Activated CD4-positive, alpha-beta T cell treated with anti-CD3 and anti-CD28 coated beads, Interleukin-2, Interleukin-4, amounts not matched to agents 100 ng/mL and 50 ng/mL, durations not matched to agents 16 hours and 8 hours (primary cell): ENCODE data around the gene MYO1H.
A peak's percentile ranks its signal among the peaks of the same experiment; 100 is the strongest.

Experiments used
- DNase-seq: peaks from one replicate; pipeline ENCODE4 v3.0.0-alpha.2; 2020; ENCODE audit warnings: low spot score

MYO1H gene

GRCh38 chr12:109448272-109448671 is 100.6 kb downstream of the MYO1H start:
- DNase-seq, result no peak

- no peak for DNase-seq
Observed at GRCh38 chr12:109448707-109449390, 101.1 kb downstream of the MYO1H start.

DNA sequence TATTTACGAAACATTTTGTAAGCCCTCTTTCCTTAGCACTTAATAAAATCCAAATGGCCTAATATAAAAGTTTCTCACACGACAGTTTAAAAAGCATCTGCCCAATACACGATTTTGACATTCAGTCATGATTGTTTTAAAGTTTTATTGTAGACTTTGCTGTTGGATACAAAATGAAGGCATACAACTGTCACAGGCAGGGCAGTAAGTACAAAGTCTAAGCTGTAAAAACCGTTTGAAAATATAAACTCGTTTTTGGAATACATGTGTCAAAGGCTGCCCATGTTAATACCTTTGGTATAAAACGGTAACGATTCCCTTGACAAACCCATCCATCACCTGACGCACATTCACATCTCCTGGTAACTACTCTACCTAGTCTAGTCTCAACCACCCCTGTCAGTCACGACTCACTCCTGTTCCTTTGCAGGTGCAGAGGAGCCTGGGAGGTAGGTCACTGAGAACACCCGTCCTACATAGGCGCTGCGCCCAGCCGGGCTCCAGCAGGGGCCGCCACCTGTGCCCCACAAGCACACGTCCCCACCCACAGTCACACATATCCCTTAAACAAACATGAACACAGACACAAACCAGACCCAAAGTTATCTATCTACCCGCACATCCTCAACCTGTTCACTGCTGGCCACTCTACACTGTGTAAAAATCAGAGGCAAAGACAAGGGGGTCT is 102.3 kb downstream of the MYO1H start:
- DNase-seq, result no peak

DNA sequence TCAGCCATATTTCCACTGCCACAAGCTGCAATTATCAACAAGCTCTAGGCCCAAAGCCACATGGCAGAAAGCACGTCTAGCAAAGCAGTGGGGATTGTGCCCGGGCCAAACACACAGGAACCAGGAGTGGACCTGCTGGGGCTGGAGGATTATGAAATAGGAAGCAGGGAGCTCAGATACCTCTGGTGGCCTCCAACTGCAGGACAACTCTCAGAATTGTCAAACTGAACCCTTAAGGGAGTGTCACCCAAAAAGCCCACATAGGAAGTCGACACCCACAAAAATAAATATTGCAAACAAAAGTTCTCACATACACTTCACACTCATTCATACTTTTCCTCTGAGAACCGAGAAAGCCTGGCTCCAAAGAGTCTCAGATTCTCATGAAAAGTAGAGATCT is 103.3 kb downstream of the MYO1H start:
- no peak for DNase-seq

- no peak for DNase-seq
Observed at GRCh38 chr12:109451400-109451799, 103.7 kb downstream of the MYO1H start.

GRCh38 chr12:109452489-109452888 is 104.8 kb downstream of the MYO1H start:
- no peak for DNase-seq

GRCh38 chr12:109455706-109456105 is 108.0 kb downstream of the MYO1H start:
- no peak for DNase-seq

GRCh38 chr12:109458086-109458485 is 110.4 kb downstream of the MYO1H start:
- peak; percentile 23 for DNase-seq

GRCh38 chr12:109458771-109459208 is 111.1 kb downstream of the MYO1H start:
- DNase-seq, result no peak

- no peak for DNase-seq
Observed at GRCh38 chr12:109459247-109459646, 111.5 kb downstream of the MYO1H start.

DNA sequence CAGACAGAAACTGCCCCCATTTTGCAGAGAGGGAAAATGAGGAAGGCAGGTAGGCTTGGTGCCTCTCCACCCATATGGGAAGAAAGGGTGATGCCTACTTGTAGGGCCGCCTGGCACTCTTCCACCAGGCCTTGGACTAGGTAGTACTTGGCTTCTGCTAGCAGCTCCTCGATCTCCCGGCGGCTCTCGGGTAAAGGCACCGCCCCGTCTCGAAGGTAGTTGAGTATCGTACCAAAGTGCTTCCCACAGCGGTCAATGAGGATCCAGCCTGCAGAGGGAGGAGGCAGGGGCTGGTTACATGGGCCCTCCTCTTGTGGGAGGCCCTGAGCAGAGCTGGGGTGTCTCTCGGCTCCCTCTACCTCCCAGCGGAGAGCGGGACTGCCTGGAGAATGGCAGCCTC is 112.8 kb downstream of the MYO1H start:
- DNase-seq, result no peak

DNA sequence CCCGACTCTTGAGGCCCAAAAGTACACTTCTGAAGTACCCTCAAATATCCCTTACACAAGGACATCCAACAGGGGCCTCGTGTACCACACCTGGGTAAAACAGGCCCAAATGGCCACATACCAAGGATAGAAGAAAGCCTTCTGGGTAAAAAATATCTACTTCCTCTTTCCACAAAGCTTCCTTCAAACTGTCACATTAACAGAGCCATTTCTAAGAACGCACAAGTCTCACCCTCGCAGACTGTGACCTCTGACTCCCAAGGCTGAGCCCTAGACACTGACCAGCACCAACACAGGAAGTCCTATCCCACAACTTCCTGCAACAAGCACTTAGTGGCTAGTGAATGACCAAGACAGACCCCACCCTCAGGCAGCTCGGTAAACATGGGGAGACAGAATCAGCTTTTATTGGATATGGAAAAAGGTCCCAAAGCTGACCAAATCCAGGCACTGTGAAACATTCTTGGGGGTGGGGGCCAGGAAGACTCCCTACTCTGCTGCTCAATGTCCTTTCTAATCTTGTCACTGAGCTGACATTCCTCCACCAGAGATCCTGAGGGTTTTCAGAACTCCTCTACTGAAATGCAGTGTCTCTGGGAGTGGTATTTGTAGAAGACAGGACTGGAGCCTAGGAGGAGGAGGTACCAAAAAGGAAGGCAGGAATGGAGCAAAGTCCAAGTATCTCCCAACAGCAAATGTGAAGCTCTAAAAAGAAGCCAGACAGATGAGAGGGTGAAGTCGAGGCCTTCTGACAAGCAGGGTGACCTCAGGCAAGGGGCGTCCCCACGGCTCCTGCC is 113.5 kb downstream of the MYO1H start:
- peak; percentile 9 for DNase-seq

GRCh38 chr12:109461846-109462756 is 114.4 kb downstream of the MYO1H start:
- DNase-seq, result no peak

DNA sequence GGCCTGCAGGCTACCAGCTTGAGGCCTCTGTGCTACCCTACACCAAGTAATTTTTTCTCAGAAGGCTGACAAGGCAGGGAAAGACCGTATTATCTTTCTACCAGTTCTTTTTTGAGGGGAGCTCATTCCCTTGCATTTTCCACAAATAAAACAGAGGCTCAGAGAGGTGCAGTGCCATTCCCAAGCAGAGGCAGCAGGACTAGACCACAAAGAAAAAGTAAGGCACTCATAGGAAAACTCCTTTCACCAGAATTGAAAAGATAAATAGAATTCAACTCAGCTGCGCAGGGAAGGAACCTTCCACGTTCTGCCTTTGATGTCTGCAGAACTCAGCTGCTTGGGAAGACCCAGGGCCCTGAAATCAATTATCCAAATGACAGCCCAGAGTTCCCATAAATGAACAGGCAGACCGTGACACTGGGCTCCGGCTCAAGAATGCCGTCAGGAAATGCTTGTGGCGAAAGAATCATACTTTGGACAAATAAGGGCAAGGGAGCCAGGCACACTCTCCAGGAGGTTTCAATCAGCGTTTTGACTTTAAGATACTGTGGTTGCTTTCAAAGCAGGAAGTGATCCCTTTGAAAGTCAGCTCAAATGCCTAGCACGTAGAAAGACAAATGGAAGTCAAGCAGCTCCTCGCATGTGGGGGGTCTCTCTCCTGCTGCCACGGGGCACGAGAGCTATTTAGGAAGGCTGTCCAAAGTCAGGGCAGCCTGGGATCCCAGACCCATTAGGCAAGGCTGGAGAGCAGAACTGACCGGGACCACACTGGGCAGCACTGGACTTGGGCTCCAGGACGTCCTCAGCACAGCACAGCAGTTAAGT is 115.4 kb downstream of the MYO1H start:
- DNase-seq, result no peak

DNA sequence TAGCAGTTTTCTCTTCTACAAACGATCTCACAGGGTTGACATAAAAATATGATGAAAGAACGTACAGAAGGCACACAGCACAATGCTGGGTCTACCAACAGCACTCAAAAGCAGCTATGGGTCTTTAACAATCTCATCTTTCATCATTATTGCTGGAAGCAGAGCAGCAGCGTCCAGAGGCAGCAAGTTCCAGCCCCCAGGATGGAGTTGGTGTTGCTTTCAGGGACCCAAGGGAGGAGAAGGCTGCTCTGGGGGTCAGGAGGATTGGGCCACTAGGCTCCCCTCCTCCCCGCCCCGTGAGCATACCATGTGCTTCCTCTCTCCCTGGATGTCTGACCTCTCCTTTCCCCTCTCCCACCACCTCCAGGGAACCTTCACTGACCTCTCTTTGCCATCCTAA is 116.1 kb downstream of the MYO1H start:
- DNase-seq, result no peak

DNA sequence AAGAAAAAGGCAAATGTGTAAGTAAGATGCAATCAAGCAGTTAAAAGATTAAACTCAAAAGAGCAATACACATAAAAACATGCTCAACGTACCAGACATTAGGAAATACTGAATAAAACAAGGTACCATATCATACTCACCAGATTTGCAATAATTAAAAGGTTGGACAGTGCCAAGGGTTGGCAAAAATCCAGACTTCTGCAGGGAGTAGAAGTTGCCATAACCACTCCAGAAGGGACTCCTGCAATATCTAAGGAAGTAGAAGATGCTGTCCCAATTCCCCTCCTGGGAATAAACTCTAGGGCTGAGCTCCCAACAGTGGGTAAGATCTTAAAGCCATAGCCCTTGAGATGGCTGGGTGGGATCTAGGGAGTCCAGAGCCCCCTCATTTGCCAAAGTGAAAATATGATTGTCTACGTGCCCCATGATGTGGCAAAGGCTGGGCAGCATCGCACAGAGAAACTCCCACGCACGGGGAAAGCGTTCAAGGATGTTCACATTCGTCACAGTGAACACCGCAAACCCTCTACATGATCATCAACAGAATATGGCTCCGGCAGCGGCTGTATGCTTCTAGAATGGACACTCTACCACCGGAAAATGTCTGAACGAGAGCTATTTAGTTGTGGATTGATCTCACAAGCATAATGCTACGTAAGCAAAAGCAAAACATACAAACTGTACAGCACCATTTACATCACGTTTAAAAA is 117.1 kb downstream of the MYO1H start:
- DNase-seq, result no peak

DNA sequence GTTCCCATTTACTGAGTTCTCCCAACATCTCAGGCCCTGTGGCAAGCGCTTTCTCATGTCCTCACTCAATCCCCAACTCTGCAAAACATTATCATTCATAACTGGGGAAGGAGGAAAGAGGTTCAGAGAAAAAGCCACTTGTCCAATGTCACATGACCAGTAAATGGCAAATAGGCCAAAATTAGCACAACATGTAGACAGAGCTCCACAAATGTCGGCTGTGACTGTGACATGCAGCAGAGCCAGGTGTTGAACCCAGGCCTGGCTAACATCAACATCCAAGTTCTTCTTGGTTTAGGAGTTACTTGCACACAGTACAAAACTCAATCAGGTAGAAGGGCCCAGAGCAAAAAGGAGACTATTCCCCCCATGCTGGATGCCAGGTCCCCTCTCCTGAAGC is 118.6 kb downstream of the MYO1H start:
- DNase-seq, result no peak

DNA sequence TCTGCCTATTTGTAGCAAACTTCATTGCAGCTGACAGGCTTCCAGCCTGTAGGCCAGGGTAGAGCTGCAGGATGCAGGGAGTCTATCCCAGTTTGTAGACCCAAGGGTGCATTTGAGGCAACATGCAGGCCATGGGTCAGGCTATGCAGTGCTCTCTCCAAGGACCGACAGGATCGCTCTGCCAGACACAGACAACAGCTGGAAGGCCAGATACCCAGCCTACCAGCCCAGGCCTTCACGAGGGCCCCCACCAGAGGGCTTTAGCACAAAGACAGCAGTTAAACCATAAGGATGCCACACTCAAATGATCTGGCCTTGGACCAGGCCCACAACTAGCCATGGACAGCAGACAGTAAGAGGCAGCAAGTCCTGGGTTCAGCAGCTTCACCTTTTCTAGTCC is 119.1 kb downstream of the MYO1H start:
- no peak for DNase-seq

DNA sequence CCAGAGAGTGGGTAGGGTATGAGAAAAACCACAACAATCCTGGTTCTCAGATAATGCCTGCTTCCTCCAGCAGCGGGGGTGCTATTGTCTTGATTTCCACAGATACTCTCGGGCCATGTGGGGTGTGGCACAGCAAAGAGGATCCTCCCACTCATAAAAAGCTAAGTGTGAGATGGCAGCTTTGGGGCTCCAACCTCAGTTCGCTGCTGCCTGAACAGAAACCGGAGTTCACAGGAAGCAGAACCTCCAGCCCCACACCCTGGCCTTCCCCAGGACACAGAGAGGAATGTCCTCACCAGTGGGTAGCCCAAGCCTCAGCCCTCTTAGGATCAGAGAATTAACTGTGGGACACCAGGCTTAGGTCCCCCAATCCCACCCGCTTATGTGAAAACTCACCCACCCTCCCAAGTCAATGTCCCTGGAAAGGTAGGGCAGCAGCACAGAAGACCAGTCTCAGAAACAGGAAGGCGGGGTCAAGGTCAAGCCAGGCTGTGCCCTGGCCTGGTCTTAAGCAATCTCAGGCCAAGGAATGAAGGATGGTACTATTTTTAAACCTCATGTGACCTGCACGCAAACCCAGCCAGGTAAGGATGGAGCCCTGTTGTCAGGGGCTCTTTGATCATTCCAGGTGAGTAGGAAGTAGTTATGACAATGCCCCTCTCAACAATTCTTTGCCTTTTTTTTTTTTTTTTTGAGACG is 120.4 kb downstream of the MYO1H start:
- no peak for DNase-seq

DNA sequence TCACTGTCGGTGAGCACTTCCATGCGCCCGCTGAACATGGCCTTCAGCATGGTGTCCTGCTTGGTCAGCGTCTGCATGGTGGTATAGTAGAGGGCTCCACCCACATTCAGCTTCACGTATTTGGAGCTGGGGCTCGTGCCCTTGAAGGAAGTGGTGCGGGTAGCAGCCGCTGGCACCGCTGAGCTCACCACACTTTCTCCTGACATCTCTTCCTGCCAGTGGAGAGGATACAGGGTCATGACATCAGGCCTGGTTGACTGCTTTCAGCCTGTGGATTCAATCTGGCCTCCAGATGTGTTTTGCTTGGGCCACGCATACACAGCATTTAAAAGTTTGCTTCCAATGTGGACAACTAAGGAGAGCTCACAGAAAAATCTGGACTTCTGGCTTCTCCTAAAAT is 121.8 kb downstream of the MYO1H start:
- no peak for DNase-seq
